ENCODE results near the gene PRDM16. TPM values are rescaled to one million over a fixed set of nuclear protein-coding genes. Genes with fewer than 3 reads are reported as not detected.

Gene PRDM16
- total RNA-seq, 2 experiments from 2014 or later, result 1.1 to 2.3 TPM

- no peaks in the 10 kb centered on the region for H3K27me3 Mint-ChIP-seq
- POLR2A ChIA-PET, result no interaction called here
- no peak overlapping the region for H3K4me3 Mint-ChIP-seq
- H3K9me3 Mint-ChIP-seq, result no peaks in the 10 kb centered on the region
- peaks cover 13% of the 10 kb centered on the region for H3K4me1 Mint-ChIP-seq
- CTCF ChIA-PET, result no interaction called here
- H3K27ac Mint-ChIP-seq, result no peak overlapping the region
- no peaks in the 10 kb centered on the region for H3K36me3 Mint-ChIP-seq (ENCODE audit: low read depth)
- no peak for DNase-seq
Observed at GRCh38 chr1:3375245-3375644, 306.2 kb downstream of the PRDM16 start.

GRCh38 chr1:3377166-3377565 lies 308.2 kb downstream of the PRDM16 start:
- no peaks in the 10 kb centered on the region for H3K27me3 Mint-ChIP-seq
- DNase-seq, result no peak
- no peaks in the 10 kb centered on the region for H3K36me3 Mint-ChIP-seq (ENCODE audit: low read depth)
- H3K9me3 Mint-ChIP-seq, result no peaks in the 10 kb centered on the region
- H3K4me1 Mint-ChIP-seq, result peaks cover 13% of the 10 kb centered on the region
- H3K4me3 Mint-ChIP-seq, result no peak overlapping the region
- POLR2A ChIA-PET, result no interaction called here
- CTCF ChIA-PET, result no interaction called here
- H3K27ac Mint-ChIP-seq, result no peak overlapping the region

GRCh38 chr1:3377604-3378279 lies 308.7 kb downstream of the PRDM16 start:
- Mint-ChIP-seq H3K27ac (no peak overlapping the region), H3K4me3 (no peak overlapping the region), H3K4me1 (peaks cover 7% of the 10 kb centered on the region), H3K9me3 (no peaks in the 10 kb centered on the region), H3K27me3 (no peaks in the 10 kb centered on the region), H3K36me3 (ENCODE audit: low read depth) (no peaks in the 10 kb centered on the region)
- DNase-seq, result no peak
- ChIA-PET POLR2A (no interaction called here), CTCF (no interaction called here)

- POLR2A ChIA-PET, result no interaction called here
- DNase-seq, result no peak
- H3K36me3 Mint-ChIP-seq (ENCODE audit: low read depth), result no peaks in the 10 kb centered on the region
- CTCF ChIA-PET, result no interaction called here
- H3K9me3 Mint-ChIP-seq, result no peaks in the 10 kb centered on the region
- no peak overlapping the region for H3K27ac Mint-ChIP-seq
- peaks cover 2% of the 10 kb centered on the region for H3K4me1 Mint-ChIP-seq
- H3K4me3 Mint-ChIP-seq, result no peak overlapping the region
- H3K27me3 Mint-ChIP-seq, result no peaks in the 10 kb centered on the region
Observed at GRCh38 chr1:3378411-3379208, 309.6 kb downstream of the PRDM16 start.

GRCh38 chr1:3379934-3380333 lies 310.9 kb downstream of the PRDM16 start:
- DNase-seq, result no peak
- H3K4me3 Mint-ChIP-seq, result no peak overlapping the region
- POLR2A ChIA-PET, result no interaction called here

GRCh38 chr1:3380469-3380868 lies 311.5 kb downstream of the PRDM16 start:
- ChIA-PET CTCF (no interaction called here), POLR2A (no interaction called here)
- Mint-ChIP-seq H3K27ac (no peak overlapping the region), H3K4me1 (no peaks in the 10 kb centered on the region), H3K9me3 (no peaks in the 10 kb centered on the region), H3K27me3 (no peaks in the 10 kb centered on the region), H3K4me3 (no peak overlapping the region), H3K36me3 (ENCODE audit: low read depth) (no peaks in the 10 kb centered on the region)
- no peak for DNase-seq

More at GRCh38 chr1:3379934-3380333, 310.9 kb downstream of the PRDM16 start:
- Mint-ChIP-seq H3K27me3 (no peaks in the 10 kb centered on the region), H3K4me1 (no peaks in the 10 kb centered on the region), H3K9me3 (no peaks in the 10 kb centered on the region), H3K36me3 (ENCODE audit: low read depth) (no peaks in the 10 kb centered on the region), H3K27ac (no peak overlapping the region)
- CTCF ChIA-PET, result no interaction called here

GRCh38 chr1:3381901-3382300 lies 312.9 kb downstream of the PRDM16 start:
- no peaks in the 10 kb centered on the region for H3K9me3 Mint-ChIP-seq
- no peaks in the 10 kb centered on the region for H3K27me3 Mint-ChIP-seq
- ChIA-PET CTCF (no interaction called here), POLR2A (no interaction called here)
- H3K4me1 Mint-ChIP-seq, result no peaks in the 10 kb centered on the region
- no peaks in the 10 kb centered on the region for H3K36me3 Mint-ChIP-seq (ENCODE audit: low read depth)
- H3K4me3 Mint-ChIP-seq, result no peak overlapping the region
- DNase-seq, result no peak
- no peak overlapping the region for H3K27ac Mint-ChIP-seq

- ChIA-PET CTCF (no interaction called here), POLR2A (no interaction called here)
- H3K4me3 Mint-ChIP-seq, result no peak overlapping the region
- no peaks in the 10 kb centered on the region for H3K9me3 Mint-ChIP-seq
- H3K36me3 Mint-ChIP-seq (ENCODE audit: low read depth), result no peaks in the 10 kb centered on the region
- H3K27ac Mint-ChIP-seq, result no peak overlapping the region
- no peaks in the 10 kb centered on the region for H3K27me3 Mint-ChIP-seq
- no peak for DNase-seq
- H3K4me1 Mint-ChIP-seq, result no peaks in the 10 kb centered on the region
Observed at GRCh38 chr1:3382326-3383057, 313.5 kb downstream of the PRDM16 start.

GRCh38 chr1:3383679-3384078 lies 314.7 kb downstream of the PRDM16 start:
- Mint-ChIP-seq H3K9me3 (no peaks in the 10 kb centered on the region), H3K36me3 (ENCODE audit: low read depth) (no peaks in the 10 kb centered on the region), H3K4me1 (no peaks in the 10 kb centered on the region), H3K27ac (no peak overlapping the region), H3K4me3 (no peak overlapping the region), H3K27me3 (no peaks in the 10 kb centered on the region)
- no peak for DNase-seq
- POLR2A ChIA-PET, result no interaction called here
- CTCF ChIA-PET, result no interaction called here

GRCh38 chr1:3384407-3384806 lies 315.4 kb downstream of the PRDM16 start:
- ChIA-PET POLR2A (no interaction called here), CTCF (no interaction called here)
- DNase-seq, result no peak
- H3K27ac Mint-ChIP-seq, result no peak overlapping the region
- no peaks in the 10 kb centered on the region for H3K9me3 Mint-ChIP-seq
- no peaks in the 10 kb centered on the region for H3K4me1 Mint-ChIP-seq
- no peaks in the 10 kb centered on the region for H3K36me3 Mint-ChIP-seq (ENCODE audit: low read depth)
- H3K27me3 Mint-ChIP-seq, result no peaks in the 10 kb centered on the region
- no peak overlapping the region for H3K4me3 Mint-ChIP-seq

GRCh38 chr1:3386205-3387002 lies 317.4 kb downstream of the PRDM16 start:
- H3K9me3 Mint-ChIP-seq, result no peaks in the 10 kb centered on the region
- ChIA-PET POLR2A (no interaction called here), CTCF (no interaction called here)
- no peak for DNase-seq
- no peak overlapping the region for H3K27ac Mint-ChIP-seq
- no peaks in the 10 kb centered on the region for H3K27me3 Mint-ChIP-seq
- no peak overlapping the region for H3K4me3 Mint-ChIP-seq
- H3K36me3 Mint-ChIP-seq (ENCODE audit: low read depth), result no peaks in the 10 kb centered on the region
- no peaks in the 10 kb centered on the region for H3K4me1 Mint-ChIP-seq

GRCh38 chr1:3387401-3387800 lies 318.4 kb downstream of the PRDM16 start:
- no peaks in the 10 kb centered on the region for H3K4me1 Mint-ChIP-seq
- H3K36me3 Mint-ChIP-seq (ENCODE audit: low read depth), result no peaks in the 10 kb centered on the region
- no peak for DNase-seq
- peaks cover 5% of the 10 kb centered on the region for H3K27me3 Mint-ChIP-seq
- ChIA-PET POLR2A (no interaction called here), CTCF (no interaction called here)
- no peak overlapping the region for H3K27ac Mint-ChIP-seq
- no peaks in the 10 kb centered on the region for H3K9me3 Mint-ChIP-seq
- H3K4me3 Mint-ChIP-seq, result no peak overlapping the region

Measured in activated CD4-positive, alpha-beta T cell treated with anti-CD3 and anti-CD28 coated beads, Interleukin-2, amount 10 ng/mL, durations not matched to agents 7 days and 5 days (primary cell).